KMS-11 (cell line): ENCODE data around the gene CDCA8.

Experiments used
- H2AFZ ChIP-seq: fragments of 200-600 bp; sonication (generic); 2 replicates; pipeline ENCODE4 v1.6.1; 2016; ENCODE audit warnings: antibody characterized with exemption, mixed run types, low read depth
- H3K27ac ChIP-seq: fragments of 200-600 bp; sonication (generic); 2 replicates; pipeline ENCODE4 v1.6.1; 2016; ENCODE audit warnings: mild to moderate bottlenecking, mixed run types
- H3K27me3 ChIP-seq: fragments of 200-600 bp; sonication (generic); 2 replicates; pipeline ENCODE4 v1.6.1; 2017; ENCODE audit warnings: mild to moderate bottlenecking, low read depth, mixed run types, moderate library complexity; ENCODE audit not compliant: insufficient read depth
- H3K36me3 ChIP-seq: fragments of 200-600 bp; sonication (generic); 2 replicates; pipeline ENCODE4 v1.6.1; 2017; ENCODE audit warnings: mild to moderate bottlenecking, mixed run types; ENCODE audit not compliant: insufficient read depth
- H3K4me1 ChIP-seq: fragments of 200-600 bp; sonication (generic); 2 replicates; pipeline ENCODE4 v1.6.1; 2016; ENCODE audit warnings: mild to moderate bottlenecking, low read depth, mixed run types; ENCODE audit not compliant: poor library complexity, severe bottlenecking
- H3K4me2 ChIP-seq: fragments of 200-600 bp; sonication (generic); 2 replicates; pipeline ENCODE4 v1.7.0; 2016; ENCODE audit warnings: mild to moderate bottlenecking, mixed run types
- H3K4me3 ChIP-seq: fragments of 200-600 bp; sonication (generic); IDR thresholded peaks from 2 replicates; pipeline ENCODE4 v1.6.1; 2017; ENCODE audit warnings: low read depth, low read length, mixed read lengths; ENCODE audit not compliant: insufficient read depth
- H3K79me2 ChIP-seq: fragments of 200-600 bp; sonication (generic); 2 replicates; pipeline ENCODE4 v1.6.1; 2016; ENCODE audit warnings: low read depth, mixed run types; ENCODE audit not compliant: insufficient read depth
- H3K9ac ChIP-seq: fragments of 200-600 bp; sonication (generic); 2 replicates; pipeline ENCODE4 v1.6.1; 2016; ENCODE audit warnings: mild to moderate bottlenecking, mixed run types
- H4K20me1 ChIP-seq: fragments of 200-600 bp; sonication (generic); 2 replicates; pipeline ENCODE4 v1.6.1; 2016; ENCODE audit warnings: mild to moderate bottlenecking, mixed run types; ENCODE audit not compliant: insufficient read depth
- CTCF ChIP-seq: fragments of 200-600 bp; sonication (generic); conservative IDR thresholded peaks from 2 replicates; pipeline ENCODE4 v1.6.1; 2017; ENCODE audit warnings: low read depth, mild to moderate bottlenecking, antibody characterized with exemption, low read length, moderate library complexity, mixed read lengths

CDCA8 gene

GRCh38 chr1:37714689-37715088 is 22.4 kb downstream of the CDCA8 start:
- Histone ChIP-seq H3K4me1 (no peaks in the 10 kb centered on the region), H3K27me3 (no peaks in the 10 kb centered on the region), H3K4me2 (no peak overlapping the region), H3K79me2 (no peaks in the 10 kb centered on the region), H3K27ac (no peak overlapping the region), H3K4me3 (no peak overlapping the region), H3K36me3 (no peaks in the 10 kb centered on the region), H3K9ac (no peak overlapping the region), H2AFZ (no peak overlapping the region), H4K20me1 (no peaks in the 10 kb centered on the region)
- no peak for TF ChIP-seq CTCF

- no peak overlapping the region for H3K4me3 ChIP-seq
These were observed 24.0 kb downstream of the CDCA8 start for GRCh38 chr1:37716321-37716720.

GRCh38 chr1:37717631-37718030 is 25.3 kb downstream of the CDCA8 start:
- Histone ChIP-seq H3K79me2 (no peaks in the 10 kb centered on the region), H3K27me3 (no peaks in the 10 kb centered on the region), H4K20me1 (no peaks in the 10 kb centered on the region), H3K9ac (no peak overlapping the region), H3K27ac (no peak overlapping the region), H3K4me3 (no peak overlapping the region), H3K36me3 (no peaks in the 10 kb centered on the region), H3K4me2 (no peak overlapping the region), H2AFZ (no peak overlapping the region), H3K4me1 (no peaks in the 10 kb centered on the region)
- TF ChIP-seq CTCF = no peak

More at GRCh38 chr1:37716321-37716720, 24.0 kb downstream of the CDCA8 start:
- H3K79me2 ChIP-seq = no peaks in the 10 kb centered on the region
- H3K36me3 ChIP-seq = no peaks in the 10 kb centered on the region
- no peak for TF ChIP-seq CTCF
- no peaks in the 10 kb centered on the region for H3K27me3 ChIP-seq
- no peak overlapping the region for H3K4me2 ChIP-seq
- H3K9ac ChIP-seq = no peak overlapping the region
- no peaks in the 10 kb centered on the region for H3K4me1 ChIP-seq
- H4K20me1 ChIP-seq = no peaks in the 10 kb centered on the region
- H3K27ac ChIP-seq = no peak overlapping the region
- H2AFZ ChIP-seq = no peak overlapping the region

GRCh38 chr1:37718181-37718900 is 26.0 kb downstream of the CDCA8 start:
- no peak overlapping the region for H3K4me2 ChIP-seq
- no peak for TF ChIP-seq CTCF
- H4K20me1 ChIP-seq = no peaks in the 10 kb centered on the region
- no peaks in the 10 kb centered on the region for H3K79me2 ChIP-seq
- H3K4me1 ChIP-seq = no peaks in the 10 kb centered on the region
- H2AFZ ChIP-seq = no peak overlapping the region
- no peak overlapping the region for H3K4me3 ChIP-seq
- H3K36me3 ChIP-seq = no peaks in the 10 kb centered on the region
- H3K9ac ChIP-seq = no peak overlapping the region
- no peak overlapping the region for H3K27ac ChIP-seq
- H3K27me3 ChIP-seq = no peaks in the 10 kb centered on the region
